HG03060 (cell line): Measurements from ENCODE around the gene TNKS1BP1.
"Not testable (repeated sequence)": the region's sequence is repeated elsewhere in the genome, so short reads cannot be mapped to it uniquely, and the experiment has no call there.

ENCODE experiments used
- ATAC-seq: cut with Tn5 transposase; IDR thresholded peaks from one replicate; pipeline ENCODE4 v1.9.1; 2021; ENCODE audit warnings: low read depth, moderate number of reproducible peaks; ENCODE audit not compliant: unreplicated experiment

TNKS1BP1 gene

DNA sequence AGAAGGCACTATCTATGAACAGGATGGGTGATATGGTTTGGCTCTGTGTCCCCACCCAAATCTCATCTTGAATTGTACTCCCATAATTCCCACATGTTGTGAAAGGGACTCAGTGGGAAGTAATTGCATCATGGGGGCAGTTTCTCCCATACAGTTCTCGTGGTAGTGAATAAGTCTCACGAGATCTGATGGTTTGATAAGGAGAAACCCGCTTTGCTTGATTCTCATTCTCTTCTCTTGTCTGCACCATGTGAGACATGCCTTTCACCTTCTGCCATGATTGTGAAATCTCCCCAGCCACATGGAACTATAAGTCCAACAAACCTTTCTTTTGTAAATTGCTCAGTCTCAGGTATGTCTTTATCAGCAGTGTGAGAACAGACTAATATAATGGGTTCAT is 28.5 kb downstream of the TNKS1BP1 start:
- ATAC-seq, result not testable (repeated sequence)

- no peak for ATAC-seq
Observed at GRCh38 chr11:57294225-57295131, 30.3 kb downstream of the TNKS1BP1 start.

DNA sequence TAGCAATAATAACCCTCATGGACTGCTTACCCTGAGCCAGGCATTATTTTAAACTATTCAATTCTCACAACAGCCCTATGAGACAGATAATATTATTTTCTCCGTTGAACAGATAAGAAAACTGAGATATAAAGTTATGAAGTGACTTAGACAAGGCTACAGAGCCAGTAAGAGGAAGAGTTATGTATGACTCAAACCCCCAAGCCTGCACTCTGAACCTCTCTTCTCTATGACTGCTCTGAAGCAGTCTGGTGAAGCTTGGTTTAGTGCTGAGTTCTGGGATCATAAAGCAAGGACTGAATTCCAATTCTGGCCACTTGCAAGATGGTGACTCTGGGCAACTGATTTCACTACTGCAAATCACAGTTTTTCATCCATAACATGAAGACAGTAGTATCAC is 34.5 kb downstream of the TNKS1BP1 start:
- no peak for ATAC-seq

GRCh38 chr11:57288771-57289579 is 35.8 kb downstream of the TNKS1BP1 start:
- no peak for ATAC-seq

GRCh38 chr11:57287884-57288283 is 36.9 kb downstream of the TNKS1BP1 start:
- ATAC-seq, result no peak

GRCh38 chr11:57283231-57283990 is 41.3 kb downstream of the TNKS1BP1 start:
- no peak for ATAC-seq

GRCh38 chr11:57281546-57281945 is 43.2 kb downstream of the TNKS1BP1 start:
- ATAC-seq, result not testable (repeated sequence)

DNA sequence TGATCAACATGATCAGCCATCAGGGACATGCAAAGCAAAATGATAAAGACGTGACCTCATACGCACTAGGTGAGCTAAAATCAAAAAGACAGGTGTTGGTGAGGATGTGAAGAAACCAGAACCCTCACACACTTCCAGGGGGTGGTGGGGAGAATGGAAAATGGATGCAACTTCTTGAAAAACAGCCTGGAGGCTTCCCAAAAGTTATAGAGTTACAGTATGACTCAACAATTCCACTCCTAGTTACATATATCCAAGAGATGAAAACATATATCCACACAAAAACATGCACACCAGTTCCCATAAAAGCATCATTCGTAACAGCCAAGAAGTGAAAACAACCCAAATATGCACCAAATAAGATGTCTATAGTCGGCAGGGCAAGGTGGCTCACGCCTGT is 45.6 kb downstream of the TNKS1BP1 start:
- ATAC-seq, result no peak

DNA sequence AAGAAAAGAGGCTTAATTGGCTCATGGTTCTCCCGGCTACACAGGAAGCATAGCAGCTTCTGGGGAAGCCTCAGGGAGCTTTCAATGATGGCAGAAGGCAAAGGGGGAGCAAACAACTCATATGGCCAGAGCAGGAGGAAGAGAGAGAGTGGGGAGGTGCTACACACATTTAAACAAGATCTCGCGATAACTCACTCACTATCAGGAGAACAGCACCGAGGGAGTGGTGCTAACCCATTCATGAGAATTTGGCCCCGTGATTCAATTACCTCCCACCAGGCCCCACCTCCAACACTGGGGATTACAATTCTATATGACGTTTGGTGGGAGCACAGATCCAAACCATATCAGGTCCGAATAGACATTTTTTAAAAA is 46.0 kb downstream of the TNKS1BP1 start:
- ATAC-seq, result no peak

DNA sequence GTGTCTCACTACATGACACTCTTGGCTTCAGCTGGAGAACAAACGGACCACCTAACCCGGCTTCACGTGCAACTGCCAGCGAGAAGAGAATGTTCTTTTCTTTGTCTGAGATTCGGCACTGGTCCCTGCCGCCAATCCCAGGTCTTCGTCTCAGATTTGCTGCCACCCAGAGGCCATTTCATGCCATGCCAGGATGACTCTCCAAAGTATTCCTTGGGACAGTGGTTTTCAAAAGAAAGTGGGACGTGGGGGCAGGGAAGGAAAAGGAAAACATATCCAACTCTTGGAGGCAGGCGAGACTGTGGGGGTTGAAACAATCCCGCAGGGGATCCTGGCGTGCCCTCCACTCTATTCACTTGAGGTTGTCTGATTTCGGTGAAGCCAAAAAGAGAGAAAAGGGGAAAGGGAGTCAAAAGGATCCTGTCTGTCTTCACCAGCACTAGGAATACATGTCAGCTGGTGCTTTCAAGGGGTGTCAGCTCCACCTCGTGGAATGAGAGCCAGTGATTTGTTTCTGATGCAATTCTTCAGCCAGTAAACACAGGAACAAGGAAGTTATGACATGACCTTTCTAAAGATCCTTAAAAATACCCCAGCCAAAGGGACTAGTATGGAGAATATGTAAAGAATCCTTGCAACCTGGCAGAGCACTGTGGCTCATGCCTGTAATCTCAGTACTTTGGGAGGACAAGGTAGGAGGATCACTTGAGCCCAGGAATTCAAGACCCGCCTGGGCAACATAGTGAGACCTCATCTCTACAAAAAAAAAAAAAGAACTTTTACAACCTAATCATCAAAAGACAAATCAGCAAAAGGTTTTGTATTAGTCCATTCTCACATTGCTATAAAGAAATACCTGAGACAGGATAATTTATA is 46.7 kb downstream of the TNKS1BP1 start:
- ATAC-seq, result no peak

GRCh38 chr11:57276971-57277675 is 47.6 kb downstream of the TNKS1BP1 start:
- ATAC-seq, result no peak

GRCh38 chr11:57276169-57276970 is 48.4 kb downstream of the TNKS1BP1 start:
- ATAC-seq, result no peak

DNA sequence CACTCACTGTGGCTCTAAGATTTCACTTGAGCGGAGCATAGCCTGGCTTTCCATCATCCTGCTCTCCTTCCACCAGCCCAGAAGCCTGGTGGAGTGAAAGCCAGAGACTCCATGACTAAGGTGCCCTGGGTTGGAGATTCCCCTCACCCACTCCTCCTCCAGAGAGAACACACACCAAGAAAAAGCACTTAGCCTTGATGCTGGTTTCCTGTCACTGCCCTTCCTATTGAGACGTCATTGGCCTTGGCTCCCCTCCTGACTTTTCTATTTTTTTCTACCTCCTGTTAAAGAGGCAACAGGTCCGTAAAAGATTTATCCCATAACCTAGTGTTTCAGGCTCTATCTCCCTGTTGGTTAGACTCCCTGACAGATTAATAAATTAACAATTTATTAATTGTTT is 49.2 kb downstream of the TNKS1BP1 start:
- no peak for ATAC-seq

DNA sequence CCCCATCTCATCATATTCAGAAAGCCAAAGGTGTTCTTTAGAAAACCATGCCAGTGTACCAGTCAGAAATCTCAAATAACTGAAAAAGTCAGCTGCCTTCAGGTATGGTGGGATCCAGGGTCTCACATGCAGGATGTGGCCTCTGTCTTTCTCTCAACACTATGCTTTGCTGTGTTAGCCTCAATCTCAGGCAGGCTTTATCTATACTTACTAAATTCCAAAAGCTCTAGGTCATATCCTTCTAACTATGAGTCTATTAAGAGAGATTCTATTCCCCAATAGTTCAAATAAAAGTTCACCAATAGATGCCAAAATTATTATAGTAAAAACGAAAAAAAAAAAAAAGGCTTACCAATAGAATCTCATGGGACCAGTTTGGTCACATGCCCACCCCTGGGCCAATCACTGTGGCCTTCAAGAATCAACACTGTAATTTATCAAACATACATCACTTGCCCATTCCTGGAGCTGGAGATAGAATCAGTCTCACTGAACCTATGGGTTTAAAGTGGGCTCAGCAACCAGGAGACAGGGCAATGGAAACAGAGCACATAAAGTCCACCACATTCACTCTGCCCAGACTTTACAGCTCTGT is 49.8 kb downstream of the TNKS1BP1 start:
- ATAC-seq, result no peak

GRCh38 chr11:57273448-57274058 is 51.2 kb downstream of the TNKS1BP1 start:
- ATAC-seq, result no peak

DNA sequence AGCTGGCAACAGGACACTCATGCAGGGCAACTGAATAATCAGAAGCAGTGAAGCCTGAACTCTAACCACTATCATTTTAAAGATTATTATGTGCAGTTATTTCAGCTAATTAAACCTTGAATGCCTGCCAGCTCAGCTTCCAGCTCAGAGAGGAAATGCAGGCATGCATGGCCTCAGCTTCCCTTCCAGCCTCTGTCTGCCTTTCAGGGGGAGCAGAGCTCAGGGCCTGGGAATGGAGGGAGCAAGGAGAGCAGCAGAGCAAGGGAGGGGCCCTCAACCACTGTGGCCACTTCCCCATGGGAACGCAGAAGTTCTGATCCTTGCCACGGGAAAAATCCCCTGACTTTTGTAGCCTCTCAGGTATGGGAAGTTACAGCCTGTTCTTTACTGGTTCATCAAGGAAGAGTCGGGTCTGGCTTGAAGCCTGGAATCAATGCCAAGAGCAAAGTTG is 55.2 kb downstream of the TNKS1BP1 start:
- no peak for ATAC-seq

DNA sequence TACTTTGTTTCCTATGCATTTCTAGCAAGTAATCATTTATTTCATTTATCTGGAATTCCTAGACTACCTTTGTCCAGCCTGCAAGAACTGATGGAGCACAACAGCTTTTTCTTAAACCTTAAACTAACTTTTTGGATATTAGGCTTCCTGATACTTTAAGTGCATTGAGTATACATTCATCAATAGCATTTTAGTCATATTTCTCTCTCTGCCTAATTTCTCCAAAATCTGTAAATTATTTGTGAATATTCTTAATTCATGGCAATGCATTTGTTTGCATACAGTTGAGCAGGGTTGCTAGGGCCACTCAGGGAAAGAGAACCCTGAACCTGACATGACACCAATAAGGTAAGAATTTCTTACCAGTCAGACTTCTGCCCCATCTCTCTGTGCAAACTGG is 58.6 kb downstream of the TNKS1BP1 start:
- ATAC-seq, result no peak

- ATAC-seq, result no peak
Observed at GRCh38 chr11:57263351-57263750, 61.4 kb downstream of the TNKS1BP1 start.
